ENCODE data around the gene SRPX. TPM values are rescaled to one million over a fixed set of nuclear protein-coding genes. Genes with fewer than 3 reads are reported as not detected.

Gene SRPX
- total RNA-seq, 3 donors from 2014 or later = 6.3 to 50.7 (median 32.6) TPM

- TF ChIP-seq CTCF (IDR thresholded peaks at IDR 0.05) = no peak
- DNase-seq (no peak), ATAC-seq (no peak)
- Histone ChIP-seq H3K9me3 (no peaks in the 10 kb centered on the region), H3K36me3 (ENCODE audit: low read depth) (no peaks in the 10 kb centered on the region), H3K4me3 (no peak overlapping the region), H3K4me1 (ENCODE audit: low read depth) (no peaks in the 10 kb centered on the region)
- intact Hi-C loops (cut with DNase I, micrococcal nuclease) = no loop called here
These were observed 35.3 kb upstream of the SRPX start for GRCh38 chrX:38256019-38256418.

- Histone ChIP-seq H3K36me3 (ENCODE audit: low read depth) (no peaks in the 10 kb centered on the region), H3K4me1 (ENCODE audit: low read depth) (no peaks in the 10 kb centered on the region), H3K4me3 (no peak overlapping the region), H3K9me3 (no peaks in the 10 kb centered on the region)
- ATAC-seq (no peak), DNase-seq (no peak)
- no peak for TF ChIP-seq CTCF (IDR thresholded peaks at IDR 0.05)
- intact Hi-C loops (cut with DNase I, micrococcal nuclease) = no loop called here
These were observed 29.3 kb upstream of the SRPX start for GRCh38 chrX:38249965-38250364.

GRCh38 chrX:38247051-38247450 is 26.4 kb upstream of the SRPX start:
- DNase-seq = no peak
- intact Hi-C loops (cut with DNase I, micrococcal nuclease) = no loop called here
- no peaks in the 10 kb centered on the region for H3K9me3 ChIP-seq
- ATAC-seq = no peak
- H3K4me1 ChIP-seq (ENCODE audit: low read depth) = no peaks in the 10 kb centered on the region
- H3K4me3 ChIP-seq = no peak overlapping the region
- no peak for TF ChIP-seq CTCF (IDR thresholded peaks at IDR 0.05)
- no peaks in the 10 kb centered on the region for H3K36me3 ChIP-seq (ENCODE audit: low read depth)

- Histone ChIP-seq H3K36me3 (ENCODE audit: low read depth) (no peaks in the 10 kb centered on the region), H3K4me1 (ENCODE audit: low read depth) (no peaks in the 10 kb centered on the region), H3K4me3 (no peak overlapping the region), H3K9me3 (no peaks in the 10 kb centered on the region)
- DNase-seq = no peak
- TF ChIP-seq CTCF (IDR thresholded peaks at IDR 0.05) = no peak
- intact Hi-C loops (cut with DNase I, micrococcal nuclease) = no loop called here
- ATAC-seq = no peak
These were observed 19.9 kb upstream of the SRPX start for GRCh38 chrX:38240541-38240940.

- intact Hi-C loops (cut with DNase I, micrococcal nuclease) = no loop called here
- DNase-seq (no peak), ATAC-seq (no peak)
- no peaks in the 10 kb centered on the region for H3K4me1 ChIP-seq (ENCODE audit: low read depth)
- no peaks in the 10 kb centered on the region for H3K36me3 ChIP-seq (ENCODE audit: low read depth)
- no peak for TF ChIP-seq CTCF (IDR thresholded peaks at IDR 0.05)
- no peak overlapping the region for H3K4me3 ChIP-seq
- H3K9me3 ChIP-seq = no peaks in the 10 kb centered on the region
These were observed 16.4 kb upstream of the SRPX start for GRCh38 chrX:38236901-38237615.
